Measurements from ENCODE around the gene PRSS57. TPM values are rescaled to one million over a fixed set of nuclear protein-coding genes. Genes with fewer than 3 reads are reported as not detected.
A peak's percentile ranks its signal among the peaks of the same experiment; 100 is the strongest.

Gene PRSS57
- total and polyA plus RNA-seq, 2 of the 13 experiments (the other 11 are each of a cell fraction or from before 2014, with no cell fraction given), result 0.12 TPM; not detected in 1

GRCh38 chr19:660793-661426 lies 34.3 kb downstream of the PRSS57 start (continued):
- TF ChIP-seq PCBP1 (IDR thresholded peaks at IDR 0.05; ENCODE audit: borderline replicate concordance, low read depth, low read length) (no peak), SOX13 (IDR thresholded peaks at IDR 0.05) (no peak), SOX13 (CRISPR knock-in tag; conservative IDR thresholded peaks at IDR 0.05 in 1 of 2, IDR thresholded peaks at IDR 0.05 in 1 of 2) (peak in 1 of 2 experiments; percentile 76; a peak in 2 of 4 replicates), FOXM1 (CRISPR knock-in tag; IDR thresholded peaks at IDR 0.05) (no peak), ZNF124 (CRISPR knock-in tag; IDR thresholded peaks at IDR 0.05) (peak; percentile 88), GABPA (IDR thresholded peaks at IDR 0.05; ENCODE audit: low read depth, low read length) (peak; percentile 49), GABPA (CRISPR knock-in tag; IDR thresholded peaks at IDR 0.05; ENCODE audit: low read depth) (peak; percentile 84), REL (CRISPR knock-in tag; conservative IDR thresholded peaks at IDR 0.05) (no peak), PLSCR1 (CRISPR knock-in tag; IDR thresholded peaks at IDR 0.05; ENCODE audit: borderline replicate concordance) (no peak), ZKSCAN1 (IDR thresholded peaks at IDR 0.05; ENCODE audit: low read length) (peak; percentile 8; the same call in 1 of the 2 replicates), ZBTB49 (CRISPR knock-in tag; IDR thresholded peaks at IDR 0.05; ENCODE audit: borderline replicate concordance) (no peak), HBP1 (CRISPR knock-in tag; IDR thresholded peaks at IDR 0.05; ENCODE audit: low read depth) (peak; percentile 47; the same call in 1 of the 2 replicates), CTCF (CRISPR knock-in tag; IDR thresholded peaks at IDR 0.05) (peak; percentile 21; the same call in 1 of the 2 replicates), PLRG1 (conservative IDR thresholded peaks at IDR 0.05) (no peak), ZBTB3 (CRISPR knock-in tag; IDR thresholded peaks at IDR 0.05; ENCODE audit: borderline replicate concordance, low read depth) (peak; percentile 40; the same call in 1 of the 2 replicates), ZNF629 (CRISPR knock-in tag; conservative IDR thresholded peaks at IDR 0.05) (peak; percentile 57; the same call in 1 of the 2 replicates), PBX2 (CRISPR knock-in tag; IDR thresholded peaks at IDR 0.05) (no peak), CCAR2 (optimal IDR thresholded peaks at IDR 0.05; ENCODE audit: low read depth, low read length) (no peak), JDP2 (CRISPR knock-in tag; IDR thresholded peaks at IDR 0.05; ENCODE audit: borderline replicate concordance) (no peak), MYC (CRISPR knock-in tag; IDR thresholded peaks at IDR 0.05; ENCODE audit: borderline replicate concordance) (peak; percentile 69; the same call in 1 of the 2 replicates), ERF (CRISPR knock-in tag; IDR thresholded peaks at IDR 0.05) (peak; percentile 96), ZSCAN31 (CRISPR knock-in tag; IDR thresholded peaks at IDR 0.05; ENCODE audit: low read depth) (peak; percentile 82; the same call in 1 of the 2 replicates), ELF1 (CRISPR knock-in tag; IDR thresholded peaks at IDR 0.05) (peak; percentile 76), HOXA5 (CRISPR knock-in tag; IDR thresholded peaks at IDR 0.05) (peak; percentile 90)

All from HepG2 (cell line).